LNCaP clone FGC (cell line): ENCODE data around the gene CSPG4.
"Not testable (repeated sequence)": the region's sequence is repeated elsewhere in the genome, so short reads cannot be mapped to it uniquely, and the experiment has no call there.

Experiments
- DNase-seq: peaks from one replicate; pipeline ENCODE4 v3.0.0-alpha.2; 2011; ENCODE audit warnings: low read depth
- H3K4me3 ChIP-seq: 2 replicates; pipeline ENCODE4 v1.5.1; 2011; ENCODE audit warnings: mild to moderate bottlenecking, low read depth, low read length, control low read depth
- CTCF ChIP-seq: IDR thresholded peaks from 2 replicates; pipeline ENCODE4 v1.5.1; 2012; ENCODE audit warnings: mild to moderate bottlenecking; ENCODE audit not compliant: control insufficient read depth, insufficient read depth; ENCODE audit errors: extremely low read depth

CSPG4 gene

GRCh38 chr15:75733761-75734651, 21.4 kb upstream of the CSPG4 start:
- no peak for DNase-seq
- TF ChIP-seq CTCF, result no peak

GRCh38 chr15:75732809-75733451, 20.3 kb upstream of the CSPG4 start:
- no peak for DNase-seq
- H3K4me3 ChIP-seq, result no peak overlapping the region
- peak; percentile 70 for TF ChIP-seq CTCF

More at GRCh38 chr15:75733761-75734651, 21.4 kb upstream of the CSPG4 start:
- H3K4me3 ChIP-seq, result no peak overlapping the region

- DNase-seq, result no peak
- H3K4me3 ChIP-seq, result no peak overlapping the region
- no peak for TF ChIP-seq CTCF
Measured at GRCh38 chr15:75732177-75732808, 19.6 kb upstream of the CSPG4 start.

- H3K4me3 ChIP-seq, result no peak overlapping the region
- DNase-seq, result no peak
- TF ChIP-seq CTCF, result no peak
Measured at GRCh38 chr15:75731248-75732151, 18.9 kb upstream of the CSPG4 start.

- DNase-seq, H3K4me3 ChIP-seq: not testable (repeated sequence)
Measured at GRCh38 chr15:75730376-75731247, 18.0 kb upstream of the CSPG4 start.

- TF ChIP-seq CTCF, result no peak
- no peak overlapping the region for H3K4me3 ChIP-seq
- no peak for DNase-seq
Measured at GRCh38 chr15:75729326-75730069, 16.9 kb upstream of the CSPG4 start.
